NCI-H774 (cell line): ENCODE measurements around the gene MFN2.
A peak's percentile ranks its signal among the peaks of the same experiment; 100 is the strongest.
"Not testable (repeated sequence)": the region's sequence is repeated elsewhere in the genome, so short reads cannot be mapped to it uniquely, and the experiment has no call there.

ENCODE experiments used
- DNase-seq: peaks from one replicate; lab custom pipeline; 2025; lab: John Stamatoyannopoulos, UW

MFN2 gene

DNA sequence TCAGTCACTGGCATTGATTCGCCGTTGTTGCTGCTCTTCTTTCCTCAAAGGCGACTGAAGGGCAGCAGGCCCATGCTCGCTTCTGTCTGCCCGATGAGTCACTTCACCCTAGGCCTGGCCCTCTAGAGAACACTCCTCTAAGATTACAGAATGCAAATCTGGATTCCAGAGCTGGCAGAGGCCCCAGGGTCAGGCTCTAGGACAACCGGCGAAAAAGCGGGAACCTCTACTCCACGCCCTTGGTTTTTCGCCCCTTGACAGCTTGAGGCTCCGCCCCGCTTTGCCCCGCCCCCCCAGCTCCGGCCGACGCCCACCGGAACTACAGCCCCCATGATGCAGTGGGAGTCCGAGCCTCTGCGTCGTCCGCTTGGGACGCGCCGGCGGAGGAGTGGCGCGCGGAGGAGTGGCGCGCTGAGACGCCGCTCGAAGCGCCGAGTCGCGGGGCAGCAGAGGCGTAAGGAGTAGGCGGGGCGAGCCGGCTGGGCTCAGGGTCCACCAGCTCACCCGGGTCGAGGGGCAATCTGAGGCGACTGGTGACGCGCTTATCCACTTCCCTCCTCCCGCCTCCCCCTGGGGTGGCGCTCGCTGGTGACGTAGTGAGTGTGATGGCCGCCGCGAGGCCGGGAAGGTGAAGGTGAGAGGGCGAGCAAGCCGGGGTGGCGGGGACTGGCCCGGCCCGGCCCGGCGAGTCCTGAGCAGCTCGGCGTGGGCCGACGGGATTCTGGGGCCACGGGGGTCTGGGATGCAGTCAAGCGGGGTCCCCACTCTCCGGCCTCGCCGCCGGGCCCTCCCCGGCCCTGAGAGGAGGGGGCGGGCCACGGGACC, at the start of gene MFN2:
TSS of gene MFN2 (plus strand) at position 594 of the 825 bp plus-strand sequence. CDS start 8,725 bp downstream, outside the sequence.
- DNase-seq, result peak; percentile 76

DNA sequence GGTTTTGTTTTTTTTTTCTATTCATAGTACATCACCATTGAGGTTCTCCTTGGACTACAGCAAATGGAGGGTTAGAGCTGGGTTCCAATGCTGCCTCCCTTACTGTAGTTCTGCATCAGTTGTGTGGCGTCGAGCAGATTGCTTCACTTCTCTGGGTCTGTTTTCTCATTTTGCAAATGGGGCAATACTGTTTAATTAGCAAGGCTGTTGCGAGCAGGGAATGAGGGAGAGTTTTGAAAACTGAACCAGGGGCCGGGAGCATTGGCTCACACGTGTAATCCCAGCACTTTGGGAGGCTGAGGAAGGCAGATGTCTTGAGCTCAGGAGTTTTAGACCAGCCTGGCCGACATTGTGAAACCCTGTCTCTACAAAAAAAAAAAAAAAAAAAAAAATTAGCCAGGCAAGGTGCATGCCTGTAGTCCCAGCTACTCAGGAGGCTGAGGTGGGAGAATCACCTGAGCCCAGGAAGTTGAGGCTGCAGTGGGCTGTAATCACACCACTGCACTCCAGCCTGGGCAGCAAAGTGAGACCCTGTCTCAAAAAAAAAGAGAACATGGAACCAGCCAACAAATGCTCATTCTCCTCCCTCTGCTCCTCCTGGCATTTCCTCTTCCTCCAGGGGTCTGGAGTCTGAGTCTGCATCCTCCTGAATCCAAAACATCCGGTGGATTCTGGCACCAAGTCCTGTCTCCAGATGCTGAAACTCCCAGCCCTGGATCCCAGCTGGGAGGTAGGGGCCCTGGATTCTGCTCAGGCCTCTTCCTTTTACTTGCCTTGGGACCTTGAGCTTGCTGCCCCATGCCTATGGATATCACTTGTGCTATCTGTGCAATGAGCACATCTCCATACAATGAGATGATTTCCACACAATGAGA, 49.4 kb upstream of the MFN2 start:
- no peak for DNase-seq

DNA sequence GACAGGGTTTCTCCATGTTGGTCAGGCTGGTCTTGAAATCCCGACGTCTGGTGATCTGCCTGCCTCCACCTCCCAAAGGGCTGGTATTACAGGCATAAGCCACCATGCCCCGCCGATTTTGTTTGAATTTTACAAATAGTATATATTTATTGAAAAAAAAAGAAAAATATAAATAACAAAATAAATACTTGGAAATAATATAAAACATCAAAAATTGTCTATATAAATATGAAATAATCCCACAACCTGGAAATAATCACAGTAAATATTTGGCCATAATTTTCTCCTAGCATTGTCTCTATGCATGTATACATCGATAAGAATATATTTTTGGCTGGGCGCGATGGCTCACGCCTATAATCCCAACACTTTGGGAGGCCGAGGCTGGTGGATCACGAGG, 48.4 kb upstream of the MFN2 start:
- no peak for DNase-seq

DNA sequence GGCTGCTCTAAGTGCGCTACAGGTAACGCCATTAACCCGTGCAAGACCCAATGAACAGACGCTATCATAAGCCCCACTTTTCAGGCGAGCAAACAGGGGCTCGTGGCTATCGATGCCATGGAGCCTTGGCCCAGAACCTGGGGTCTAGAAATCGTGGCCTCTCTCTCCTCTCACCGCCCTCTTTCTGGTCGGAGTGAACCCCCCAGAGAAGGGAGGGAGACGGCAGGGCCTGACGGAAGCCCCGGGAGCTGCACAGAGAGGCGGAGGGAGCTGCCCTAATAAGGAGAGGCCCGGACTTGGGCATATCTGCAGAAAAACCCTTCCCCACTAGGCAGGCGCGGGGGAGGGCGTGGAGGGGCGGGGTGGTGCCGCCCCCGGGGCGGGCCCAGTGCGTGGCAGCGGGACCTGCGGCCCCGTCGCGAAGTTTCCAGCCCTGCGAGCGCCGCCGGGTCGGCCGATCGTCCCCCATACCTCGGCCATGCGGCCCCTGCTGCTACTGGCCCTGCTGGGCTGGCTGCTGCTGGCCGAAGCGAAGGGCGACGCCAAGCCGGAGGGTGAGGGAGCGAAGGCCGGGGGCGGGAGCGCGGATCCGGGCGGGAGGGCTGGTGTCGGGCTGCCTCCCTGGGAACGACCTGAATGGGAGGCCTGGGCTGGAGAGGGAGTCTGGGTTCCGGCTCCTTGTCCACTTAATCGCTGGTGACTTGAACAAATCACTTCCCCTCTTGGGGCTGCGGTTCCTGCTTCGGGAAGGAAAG, 45.8 kb upstream of the MFN2 start, which contains the start of gene PLOD1:
TSS of gene PLOD1 (plus strand) at position 416 of the 755 bp plus-strand sequence. CDS start at position 479, 63 bp downstream.
- peak; percentile 5 for DNase-seq

DNA sequence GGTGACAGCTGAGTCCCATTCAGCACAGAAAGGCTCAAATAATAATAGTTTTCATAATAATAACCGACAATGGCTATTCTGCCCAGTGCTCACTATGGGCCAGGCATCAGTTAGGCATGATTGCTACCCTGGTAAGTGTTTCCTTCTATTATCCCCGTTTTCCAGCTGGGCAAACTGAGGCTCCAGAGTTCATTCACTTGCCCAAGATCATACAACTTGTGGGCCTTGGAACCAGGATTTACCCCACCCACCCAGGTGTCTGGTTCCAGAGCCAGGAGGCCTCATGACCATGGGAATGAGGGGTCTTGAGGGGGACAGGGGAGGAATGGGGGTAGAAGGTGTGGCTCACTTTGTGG, 45.2 kb upstream of the MFN2 start:
- DNase-seq, result no peak

DNA sequence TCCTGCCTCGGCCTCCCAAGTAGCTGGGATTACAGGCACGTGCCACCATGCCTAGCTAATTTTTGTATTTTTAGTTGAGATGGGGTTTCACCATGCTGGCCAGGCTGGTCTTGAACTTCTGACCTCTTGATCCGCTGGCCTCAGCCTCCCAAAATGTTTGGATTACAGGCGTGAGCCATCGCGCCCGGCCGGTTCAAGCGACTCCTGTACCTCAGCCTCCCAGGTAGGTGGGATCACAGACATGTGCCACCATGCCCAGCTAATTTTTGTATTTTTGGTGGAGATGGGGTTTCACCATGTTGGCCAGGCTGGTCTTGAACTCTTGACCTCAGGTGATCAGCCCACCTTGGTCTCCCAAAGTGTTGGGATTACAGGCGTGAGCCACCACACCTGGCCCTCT, 44.5 kb upstream of the MFN2 start:
- DNase-seq, result not testable (repeated sequence)

DNA sequence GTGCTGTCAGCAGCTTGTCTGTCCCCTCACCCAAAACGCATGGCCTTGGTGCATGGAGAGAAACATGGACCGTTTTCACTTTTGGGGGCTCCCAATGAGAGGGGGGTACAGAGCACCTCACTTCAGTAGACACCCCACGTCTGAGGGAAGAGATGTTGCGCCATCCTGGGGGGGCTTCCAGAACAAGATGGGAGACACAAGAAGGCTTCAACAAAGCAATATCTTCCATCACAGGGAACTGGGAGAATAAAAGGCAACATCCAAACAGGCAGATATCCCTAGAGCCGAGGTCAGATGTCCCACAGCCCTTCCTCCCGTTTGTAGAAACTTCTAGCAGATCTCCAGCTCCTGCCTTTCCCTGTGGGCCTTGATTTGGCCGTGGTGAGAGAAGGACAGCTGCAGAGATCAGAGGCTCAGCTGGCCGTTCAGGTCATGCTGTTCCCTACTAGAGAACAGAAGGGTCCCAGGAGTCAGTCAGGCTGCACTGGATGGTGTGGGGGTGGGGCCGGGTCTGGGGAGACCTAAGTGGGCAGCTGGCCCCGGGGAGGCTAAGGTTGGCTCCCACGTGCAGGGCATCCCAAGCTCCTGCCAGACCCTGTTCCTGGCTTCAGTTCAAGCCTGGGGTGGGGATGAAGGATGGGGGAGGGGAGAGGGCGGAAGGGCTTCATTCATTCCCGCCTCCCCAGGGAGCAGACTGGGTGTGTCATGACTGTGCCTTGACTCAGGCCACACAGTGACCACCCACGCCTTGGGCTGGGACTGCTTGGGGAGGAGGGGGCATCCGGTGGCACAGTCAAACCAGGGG, 41.3 kb upstream of the MFN2 start:
- DNase-seq, result no peak

DNA sequence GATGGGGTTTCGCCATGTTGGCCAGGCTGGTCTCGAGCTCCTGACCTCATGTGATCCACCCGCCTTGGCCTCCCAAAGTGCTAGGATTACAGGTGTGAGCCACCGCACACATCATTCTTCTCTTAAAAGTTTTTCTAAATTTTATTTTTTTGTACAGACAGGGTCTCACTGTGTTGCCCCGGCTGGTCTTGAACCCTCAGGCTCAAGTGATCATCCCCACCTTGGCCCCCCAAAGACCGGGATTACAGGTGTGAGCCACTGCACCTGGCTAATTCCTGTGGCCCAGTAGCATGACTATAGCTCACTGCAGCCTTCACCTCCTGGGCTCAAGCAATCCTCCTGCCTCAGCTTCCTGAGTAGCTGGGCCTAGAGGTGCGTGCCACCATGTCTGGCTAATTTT, 40.5 kb upstream of the MFN2 start:
- not testable (repeated sequence) for DNase-seq

DNA sequence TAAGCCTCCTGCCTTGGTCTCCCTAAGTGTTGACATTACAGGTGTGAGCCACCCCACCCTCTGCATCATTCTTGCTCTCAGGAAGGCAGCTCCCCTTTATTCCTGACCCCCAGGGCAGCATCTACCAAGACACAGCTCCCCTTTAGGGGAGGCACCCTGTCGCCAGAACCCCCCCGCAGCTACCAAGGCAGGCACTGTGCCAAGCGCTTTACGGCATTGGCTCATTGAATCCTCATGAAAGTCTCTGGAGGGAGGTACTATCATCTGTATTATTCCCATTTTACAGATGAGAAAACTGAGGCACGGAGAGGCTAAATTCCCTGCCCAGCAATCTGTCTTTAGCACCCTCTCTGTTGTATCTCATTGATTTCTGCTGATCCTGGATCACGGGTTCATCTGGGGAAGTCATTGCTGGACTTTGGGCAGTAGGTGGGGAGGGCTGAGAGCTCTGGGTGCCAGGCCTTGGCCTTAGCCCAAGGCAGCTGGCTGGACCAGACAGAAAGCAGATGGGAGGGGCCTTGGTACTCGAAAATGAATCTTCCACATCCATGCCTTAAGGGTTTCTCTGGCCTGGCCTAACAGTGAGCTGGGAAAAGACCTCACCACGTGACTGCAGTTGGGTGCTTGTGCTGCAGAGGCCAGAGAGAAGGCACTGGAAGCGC, 39.9 kb upstream of the MFN2 start:
- no peak for DNase-seq

DNA sequence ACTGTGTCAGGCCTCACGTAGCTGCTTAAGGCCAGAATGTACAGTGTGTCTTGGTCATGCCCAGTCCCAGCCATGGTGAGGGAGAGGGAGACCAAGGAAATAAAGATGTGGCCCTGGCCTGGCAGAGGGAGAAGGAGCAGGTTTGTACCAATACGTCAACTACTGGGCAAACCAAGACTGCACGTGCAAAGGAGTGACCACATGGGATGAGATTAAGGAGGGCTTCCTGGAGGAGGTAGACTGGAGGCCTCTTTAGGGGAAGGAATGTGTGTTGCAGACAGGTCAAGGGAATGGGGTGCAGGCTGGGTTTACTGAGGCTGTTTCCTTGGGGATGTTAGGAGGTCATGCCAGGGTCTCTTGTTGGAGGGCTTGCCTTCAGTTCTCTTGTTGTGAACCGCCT, 38.0 kb upstream of the MFN2 start:
- no peak for DNase-seq

DNA sequence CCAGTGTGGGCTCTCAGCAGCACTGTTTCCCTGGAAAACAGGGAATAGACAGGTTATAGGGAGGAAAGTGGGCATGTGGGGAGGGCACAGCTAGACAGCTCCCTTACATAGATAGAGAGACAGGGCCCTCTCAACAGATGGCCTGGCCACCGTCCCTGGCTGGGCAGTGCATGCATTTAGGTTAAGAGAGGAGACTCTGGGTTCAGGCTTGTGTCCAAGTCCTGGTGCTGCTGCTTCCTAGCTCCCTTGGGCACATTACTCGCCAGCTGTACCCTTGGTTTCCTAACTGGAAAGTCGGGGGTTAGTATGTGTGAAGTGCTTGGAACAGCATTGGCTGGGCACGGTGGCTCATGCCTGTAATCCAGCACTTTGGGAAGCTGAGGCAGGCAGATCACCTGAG, 36.6 kb upstream of the MFN2 start:
- no peak for DNase-seq

DNA sequence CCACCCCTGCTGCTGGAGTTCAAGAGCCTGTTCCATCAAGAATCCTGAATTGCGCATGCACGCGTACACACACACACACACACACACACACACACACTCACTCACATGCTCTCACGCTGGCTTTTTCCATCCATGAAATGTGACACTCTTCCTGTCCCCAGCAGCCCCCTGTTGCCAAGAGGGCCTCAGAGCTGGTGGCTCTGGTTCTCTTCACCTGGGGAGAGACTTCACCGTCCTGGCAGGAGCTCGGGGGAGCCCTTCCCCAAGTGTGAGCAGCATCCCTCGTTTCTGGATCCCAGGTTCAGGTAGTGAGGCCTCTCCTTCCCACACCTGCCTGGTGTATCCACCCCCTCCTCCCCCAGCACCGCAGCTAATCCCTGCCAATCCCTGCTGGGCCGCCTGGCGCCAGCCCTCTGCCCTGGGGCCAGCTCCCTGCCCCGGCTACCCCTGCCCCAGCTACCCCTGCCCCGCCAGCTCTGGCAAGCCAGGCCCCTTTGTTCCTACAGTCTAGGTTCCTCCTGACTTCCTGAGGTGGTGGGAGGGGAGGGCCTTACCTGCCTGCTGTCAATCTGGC, 35.8 kb upstream of the MFN2 start:
- DNase-seq, result no peak

DNA sequence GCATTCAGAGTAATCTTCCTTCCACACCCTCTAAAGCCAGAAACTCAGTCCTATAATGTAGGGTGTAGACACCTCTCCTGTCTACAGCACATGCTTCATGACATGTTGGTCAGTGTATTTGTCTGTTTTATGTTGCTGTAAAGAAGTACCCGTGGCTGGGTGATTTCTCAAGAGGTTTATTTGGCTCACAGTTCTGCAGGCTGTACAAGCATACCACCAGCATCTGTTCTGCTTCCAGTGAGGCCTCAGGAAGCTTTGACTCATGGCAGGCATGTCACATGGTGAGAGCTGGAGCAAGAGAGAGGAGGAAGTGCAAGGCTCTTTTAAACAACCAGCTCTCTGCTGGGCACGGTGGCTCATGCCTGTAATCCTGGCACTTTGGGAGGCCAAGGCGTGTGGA, 33.6 kb upstream of the MFN2 start:
- no peak for DNase-seq

DNA sequence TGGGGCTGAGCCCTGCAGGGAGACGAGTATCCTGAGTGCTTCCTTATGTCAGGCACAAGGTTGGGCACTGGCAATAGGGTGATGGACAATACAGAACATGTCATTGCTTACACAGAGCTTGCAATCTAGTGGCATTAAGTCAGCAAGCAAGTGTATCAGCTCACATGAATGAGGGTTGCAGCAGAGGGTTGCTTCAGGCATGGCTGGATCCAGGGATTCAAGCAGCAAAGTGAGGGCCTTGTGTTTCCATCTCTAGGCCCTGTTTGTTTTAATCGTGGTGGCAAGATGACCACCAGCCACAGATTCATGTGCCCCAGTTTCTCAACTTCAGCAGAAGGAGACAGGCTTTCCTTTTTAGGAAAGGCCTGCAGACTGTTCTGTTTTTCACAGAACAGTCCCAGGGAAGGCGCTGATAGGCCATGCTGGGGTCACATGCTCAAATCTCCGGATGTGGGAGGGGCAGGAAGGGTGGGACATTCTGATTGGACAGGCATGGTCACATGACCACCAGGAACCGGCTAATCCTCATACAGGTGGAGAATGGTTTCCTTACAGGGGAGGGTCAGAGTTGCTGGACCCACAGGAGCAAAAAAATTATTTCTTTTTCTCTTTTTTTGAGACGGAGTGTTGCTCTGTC, 31.3 kb upstream of the MFN2 start:
- no peak for DNase-seq

DNA sequence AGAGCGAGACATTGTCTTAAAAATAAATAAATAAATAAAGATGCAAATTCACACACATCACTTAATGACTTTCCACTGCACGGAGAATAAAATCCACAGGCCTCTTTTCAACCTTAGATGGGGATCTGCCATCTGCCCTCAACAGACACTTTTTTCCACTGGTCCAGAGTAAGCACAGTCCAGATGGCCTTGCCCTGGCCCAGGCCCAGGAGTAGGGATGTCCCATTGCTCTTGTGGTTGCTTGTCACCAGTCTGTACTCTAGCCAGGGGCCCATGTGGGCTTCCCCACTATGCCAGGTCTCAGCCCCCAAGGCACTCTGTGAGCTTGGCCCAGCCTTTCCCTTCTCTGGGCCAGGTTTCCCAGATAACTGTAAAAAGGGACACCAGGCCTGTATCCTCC, 28.3 kb upstream of the MFN2 start:
- no peak for DNase-seq

DNA sequence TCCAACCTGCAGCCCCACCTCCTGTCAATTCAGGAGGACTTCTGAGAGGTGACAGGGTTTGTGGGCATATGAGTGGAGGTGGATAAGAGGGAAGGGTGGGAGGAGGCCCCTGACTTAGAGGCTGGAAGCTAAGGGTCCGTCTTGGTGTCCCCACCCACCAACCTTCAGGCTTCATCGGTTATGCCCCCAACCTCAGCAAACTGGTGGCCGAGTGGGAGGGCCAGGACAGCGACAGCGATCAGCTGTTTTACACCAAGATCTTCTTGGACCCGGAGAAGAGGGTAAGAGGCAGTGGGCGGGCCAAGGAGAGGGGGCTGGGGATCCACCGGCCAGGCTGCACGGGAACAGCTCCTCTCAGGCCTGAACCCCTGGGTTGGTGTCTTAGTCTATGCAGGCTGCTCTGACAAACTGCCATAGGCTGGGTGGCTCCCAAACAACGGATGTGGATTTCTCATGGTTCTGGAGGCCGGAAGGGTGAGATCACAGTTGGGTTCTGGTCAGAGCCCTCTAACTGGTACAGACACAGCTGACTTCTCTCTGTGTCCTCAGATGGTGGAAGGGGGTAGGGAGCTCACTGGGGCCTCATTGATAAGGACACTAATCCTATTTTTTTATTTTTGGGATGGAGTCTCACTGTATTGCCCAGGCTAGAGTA, 27.7 kb upstream of the MFN2 start:
- DNase-seq, result no peak

DNA sequence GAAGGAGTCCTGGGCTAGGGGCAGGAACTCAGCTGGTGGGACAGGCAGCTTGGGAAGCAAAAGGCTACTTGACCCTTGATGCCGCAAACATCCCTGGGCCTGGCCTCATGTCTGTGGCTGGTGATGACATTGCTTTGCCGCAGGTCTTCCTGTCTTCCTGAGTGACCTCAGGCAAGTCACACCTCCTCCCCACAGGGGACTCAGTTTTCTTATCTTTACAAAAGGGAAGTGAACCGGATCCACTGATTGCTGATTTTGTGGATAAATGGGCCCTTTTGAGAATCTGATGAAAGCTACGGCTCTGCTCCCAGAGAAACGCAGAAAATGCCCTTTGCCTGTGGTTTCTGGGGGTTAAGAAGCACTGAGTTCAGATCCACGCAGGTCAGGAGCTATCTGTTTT, 25.0 kb upstream of the MFN2 start:
- DNase-seq, result no peak

DNA sequence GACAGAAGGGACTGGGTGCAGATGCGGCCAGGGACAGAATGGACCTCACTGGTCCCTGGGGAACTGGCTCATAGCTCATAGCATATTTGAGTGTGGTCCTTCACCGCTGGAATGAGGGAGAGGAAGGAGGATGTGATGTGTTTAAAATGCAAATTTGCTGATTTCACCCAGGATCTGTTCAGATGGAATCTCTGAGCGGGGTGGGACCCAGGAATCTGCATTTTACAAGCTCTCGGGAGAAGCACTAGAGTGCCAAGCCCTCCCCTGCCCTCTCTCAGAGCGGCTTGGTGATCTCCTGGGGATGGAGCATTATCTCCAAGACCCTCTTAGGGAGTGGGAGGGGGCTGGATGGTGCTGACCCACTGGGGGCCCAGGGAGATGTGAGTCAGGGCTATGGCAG, 22.8 kb upstream of the MFN2 start:
- no peak for DNase-seq

DNA sequence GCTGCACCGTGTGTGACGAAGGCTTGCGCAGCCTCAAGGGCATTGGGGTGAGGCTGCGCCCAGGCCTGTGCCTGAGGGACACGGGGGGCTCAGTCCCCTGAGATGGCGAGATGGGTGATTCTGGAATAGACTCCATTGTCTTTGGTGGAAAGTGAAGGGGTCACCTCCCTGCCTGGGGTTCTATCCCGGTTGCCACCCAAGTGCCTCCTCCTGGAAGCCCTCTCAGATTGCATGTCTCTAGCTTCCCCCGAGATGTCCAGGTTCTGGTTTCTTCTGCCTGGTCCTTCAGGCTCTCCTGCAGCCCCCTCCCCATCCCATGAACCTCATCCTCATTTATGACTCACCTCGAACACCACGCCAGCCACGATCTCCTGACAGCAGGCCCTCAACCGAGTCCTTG, 22.3 kb upstream of the MFN2 start:
- DNase-seq, result no peak

DNA sequence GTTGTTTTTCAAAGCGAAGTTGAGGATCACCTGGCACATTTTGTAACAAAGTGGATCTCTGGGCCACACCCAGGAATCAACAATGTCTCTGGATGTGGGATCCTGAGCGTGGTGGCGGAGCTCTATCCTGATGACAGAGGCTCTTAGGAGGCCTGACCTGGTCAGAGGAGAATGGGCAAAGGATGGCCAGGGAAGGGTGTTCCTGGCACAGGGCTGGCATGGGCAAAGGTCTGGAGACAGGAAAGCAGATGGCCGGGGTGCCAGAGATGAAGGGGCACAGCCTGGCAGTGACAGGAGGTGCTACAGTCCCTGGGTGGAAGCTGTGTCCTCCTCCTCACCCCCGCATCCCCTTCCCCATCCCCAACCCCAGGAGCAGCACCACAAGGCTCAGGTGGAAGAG, 20.0 kb upstream of the MFN2 start:
- DNase-seq, result no peak
